ENCODE results near the gene ABCF1. TPM values are rescaled to one million over a fixed set of nuclear protein-coding genes. Genes with fewer than 3 reads are reported as not detected.

ABCF1 gene
- total and polyA plus RNA-seq, 9 of the 15 experiments (the other 6 are each of a cell fraction or from before 2014, with no cell fraction given), result 41.6 to 193 (median 102) TPM

GRCh38 chr6:30573113-30573512 lies 1.9 kb downstream of the ABCF1 start:
- peak overlapping the region; percentile 35; the same call in 2 of the 3 replicates for H3K27ac ChIP-seq (ENCODE audit: extremely low read depth, low read depth, low read length)
- CTCF ChIA-PET (ENCODE audit: low intra/inter-chr PET ratio), result no interaction called here
- H3K79me2 ChIP-seq (ENCODE audit: control insufficient read depth, insufficient read depth, low read length), result peaks cover 79% of the 10 kb centered on the region
- H3K27me3 ChIP-seq (ENCODE audit: control insufficient read depth in 2 of 2, insufficient read depth in 2 of 2, low read length in 2 of 2), result no peaks in the 10 kb centered on the region
- no peak overlapping the region for H2AFZ ChIP-seq (ENCODE audit: low read depth, low read length)
- no TSS peak for BruUV-seq (replicated peaks)
- 67% methylated on average over 4 of the region's 4 CpGs for WGBS (ENCODE audit: insufficient coverage, low coverage, missing lambda C conversion rate)
- peaks cover 12% of the 10 kb centered on the region; the same call in 1 of the 2 replicates for H4K20me1 ChIP-seq (replicated peaks; ENCODE audit: control insufficient read depth, insufficient read depth, low read length)
- no peaks in the 10 kb centered on the region for H3K9me3 ChIP-seq (replicated peaks; ENCODE audit: control insufficient read depth, insufficient read depth, low read depth, low read length)
- ATAC-seq (no peak), DNase-seq (ENCODE audit: extremely low read depth in 1 of 4, low spot score in 3 of 4) (no peak), FAIRE-seq (no peak)
- peak overlapping the region; percentile 90 for H3K4me2 ChIP-seq (ENCODE audit: insufficient read depth, low read length)
- peaks cover 64% of the 10 kb centered on the region for H3K36me3 ChIP-seq (ENCODE audit: control insufficient read depth, insufficient read depth, low read length)
- H3K9ac ChIP-seq (ENCODE audit: insufficient read depth in 1 of 2, low read depth in 2 of 2, low read length in 2 of 2), result peak overlapping the region; percentile 84 to 93; a peak in 3 of 4 replicates
- POLR2A ChIA-PET, result interaction anchor here (0.8 to 1.6 kb wide), 7 partner anchors 11 to 42 kb away, joined by 3 to 14 read pairs (median 5); no protein-coding TSS in a partner anchor
- H3K4me1 ChIP-seq (replicated peaks in 1 of 2; ENCODE audit: control insufficient read depth in 2 of 2, insufficient read depth in 2 of 2, low read length in 2 of 2), result peaks cover 22 to 33% of the 10 kb centered on the region in 2 experiments; a peak in 4 of 5 replicates
- H3K9me1 ChIP-seq (ENCODE audit: control insufficient read depth, insufficient read depth, low read length), result peaks cover 10% of the 10 kb centered on the region
- intact Hi-C loops (cut with micrococcal nuclease) (no loop called here), in situ Hi-C loops (cut with MboI) (no loop called here)
- H3K4me3 ChIP-seq, result peak overlapping the region; percentile 67; the same call in 1 of the 2 replicates
- TF ChIP-seq ZNF584 (CRISPR knock-in tag; IDR thresholded peaks at IDR 0.05; ENCODE audit: low read depth), result no peak
- no peak for TF ChIP-seq TFAP4 (CRISPR knock-in tag; IDR thresholded peaks at IDR 0.05; ENCODE audit: borderline replicate concordance)
- no peak for TF ChIP-seq SIN3A (IDR thresholded peaks at IDR 0.05; ENCODE audit: borderline replicate concordance in 2 of 2, control insufficient read depth in 1 of 2, low read depth in 2 of 2, low read length in 2 of 2)
- TF ChIP-seq MAFF (IDR thresholded peaks at IDR 0.05; ENCODE audit: low read length), result 0 out of 2 replicates have a peak, but pooled peaks have one; percentile 2
- TF ChIP-seq DDX20 (tag; IDR thresholded peaks at IDR 0.05; ENCODE audit: low read depth), result no peak
- TF ChIP-seq HMBOX1 (IDR thresholded peaks at IDR 0.05), result peak; percentile 83
- no peak for TF ChIP-seq ZBTB26 (CRISPR knock-in tag; IDR thresholded peaks at IDR 0.05)
- no peak for TF ChIP-seq BRD4 (IDR thresholded peaks at IDR 0.05)
- TF ChIP-seq NFXL1 (CRISPR knock-in tag; IDR thresholded peaks at IDR 0.05), result no peak
- TF ChIP-seq PHB2 (IDR thresholded peaks at IDR 0.05; ENCODE audit: low read depth), result no peak
- no peak for TF ChIP-seq E2F1 (CRISPR knock-in tag; IDR thresholded peaks at IDR 0.05)
- no peak for TF ChIP-seq CTCFL (IDR thresholded peaks at IDR 0.05; ENCODE audit: borderline replicate concordance, insufficient read depth, low read depth, low read length, poor library complexity, severe bottlenecking)
- peak; percentile 62; the same call in 1 of the 2 replicates for TF ChIP-seq C11orf30 (IDR thresholded peaks at IDR 0.05; ENCODE audit: low read depth)
- no peak for TF ChIP-seq ETV5 (CRISPR knock-in tag; IDR thresholded peaks at IDR 0.05; ENCODE audit: low read depth)
- TF ChIP-seq PTRF (tag; IDR thresholded peaks at IDR 0.05), result no peak

Data from K562 (cell line).